HG03045 (cell line): ENCODE results near the gene CAPN8.

Source experiments
- ATAC-seq: cut with Tn5 transposase; IDR thresholded peaks from one replicate; pipeline ENCODE4 v1.9.1; 2021; ENCODE audit warnings: mild to moderate bottlenecking, moderate library complexity; ENCODE audit not compliant: unreplicated experiment

CAPN8 gene

DNA sequence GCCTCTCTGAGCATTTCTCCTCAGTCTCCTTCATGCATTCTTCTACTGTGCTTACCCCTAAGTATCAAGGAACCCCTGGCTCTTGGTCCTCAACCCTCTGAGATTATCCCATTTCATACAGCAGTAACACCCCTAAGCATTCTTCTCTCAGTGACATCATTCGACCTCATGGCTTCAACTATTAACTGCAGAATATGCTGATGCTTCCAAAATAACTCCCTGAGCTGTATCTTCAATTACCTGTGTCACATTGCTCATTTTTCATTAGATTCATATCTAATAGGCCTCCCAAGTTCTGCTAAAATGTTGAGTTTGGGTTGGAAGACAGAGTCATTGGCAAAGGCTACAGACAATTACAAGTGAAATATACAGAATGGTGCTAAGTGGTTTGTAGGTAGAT, 7.5 kb downstream of the CAPN8 start:
- no peak for ATAC-seq

DNA sequence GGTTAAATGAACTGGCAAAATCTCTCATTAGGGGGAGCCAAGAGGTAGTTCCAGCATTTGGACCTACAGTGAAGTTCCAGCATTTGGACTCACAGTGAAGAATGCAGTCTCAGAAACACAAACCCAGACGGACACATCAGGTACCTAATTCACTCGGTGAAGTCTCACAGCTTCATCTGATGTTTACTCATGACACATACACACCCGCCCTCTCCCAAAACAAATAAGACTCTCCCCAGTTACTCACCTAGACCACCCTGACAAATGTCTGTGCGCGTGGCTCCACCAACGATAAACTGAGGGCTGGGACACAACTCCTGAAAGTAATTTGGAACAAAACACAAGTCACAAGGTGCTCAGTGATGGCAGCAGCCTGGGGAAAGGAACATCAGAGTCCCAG, 11.4 kb downstream of the CAPN8 start:
- no peak for ATAC-seq

DNA sequence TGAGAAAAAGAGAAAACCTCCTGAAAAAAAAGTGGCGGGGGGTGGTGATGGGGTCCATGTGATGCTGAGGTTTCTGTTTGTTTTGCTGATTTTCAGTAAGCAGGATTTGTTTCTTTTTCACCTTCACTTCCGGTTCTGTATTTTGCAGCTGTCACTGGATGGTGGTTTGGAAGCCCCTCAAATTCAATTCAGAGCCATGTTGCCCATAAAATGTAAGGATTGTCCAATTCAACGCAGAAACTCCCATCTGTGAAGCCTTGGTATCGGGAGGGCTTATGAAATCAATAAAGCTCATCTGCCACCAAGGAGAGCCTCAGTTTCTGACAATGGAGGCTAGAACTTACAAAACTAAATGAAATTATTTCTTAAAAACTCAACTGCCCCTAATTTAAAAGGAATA, 12.1 kb downstream of the CAPN8 start:
- no peak for ATAC-seq

DNA sequence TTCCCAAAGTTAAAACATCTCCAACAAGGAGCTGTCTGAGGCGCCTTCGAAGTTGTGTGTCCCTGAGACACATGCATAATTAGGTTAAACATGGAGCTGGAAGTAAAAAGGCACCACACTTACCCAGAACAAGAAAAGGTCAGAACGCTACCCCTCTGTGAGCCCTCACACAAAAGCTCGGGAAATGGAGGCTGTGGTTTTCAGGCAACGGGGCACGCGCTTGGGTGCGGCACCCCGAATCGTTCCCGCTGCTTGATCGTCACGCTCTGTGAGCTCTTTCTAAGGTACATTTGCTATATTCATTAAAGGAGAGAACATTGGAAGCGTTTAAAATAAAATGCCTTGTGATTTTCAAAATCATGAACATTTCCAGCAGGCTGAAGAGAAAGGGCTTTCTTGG, 12.5 kb downstream of the CAPN8 start:
- no peak for ATAC-seq

DNA sequence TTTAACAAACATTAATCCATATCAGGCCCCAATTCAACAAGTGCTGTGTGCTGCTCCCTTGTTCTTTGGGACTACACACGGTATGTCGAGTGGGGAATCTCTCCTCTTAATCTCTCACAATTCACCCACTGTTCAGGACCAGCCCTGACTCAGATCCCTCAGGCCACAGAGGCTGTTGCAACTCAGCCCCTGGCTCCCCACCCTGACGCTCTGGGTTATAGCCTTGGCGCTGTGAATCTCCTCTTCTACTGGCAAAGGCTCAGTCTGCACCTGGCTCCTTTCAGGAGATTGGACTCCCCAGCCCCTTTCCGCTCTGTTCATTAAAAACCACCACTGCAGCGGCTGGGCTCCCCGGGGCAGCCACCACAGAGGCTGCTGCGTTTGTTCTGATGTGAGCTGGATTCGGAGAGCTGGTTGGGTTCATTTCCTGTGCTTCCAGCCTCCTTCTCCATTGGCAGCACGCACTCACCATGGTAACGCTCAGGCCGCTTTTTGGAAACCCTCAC, 13.0 kb downstream of the CAPN8 start:
- no peak for ATAC-seq

DNA sequence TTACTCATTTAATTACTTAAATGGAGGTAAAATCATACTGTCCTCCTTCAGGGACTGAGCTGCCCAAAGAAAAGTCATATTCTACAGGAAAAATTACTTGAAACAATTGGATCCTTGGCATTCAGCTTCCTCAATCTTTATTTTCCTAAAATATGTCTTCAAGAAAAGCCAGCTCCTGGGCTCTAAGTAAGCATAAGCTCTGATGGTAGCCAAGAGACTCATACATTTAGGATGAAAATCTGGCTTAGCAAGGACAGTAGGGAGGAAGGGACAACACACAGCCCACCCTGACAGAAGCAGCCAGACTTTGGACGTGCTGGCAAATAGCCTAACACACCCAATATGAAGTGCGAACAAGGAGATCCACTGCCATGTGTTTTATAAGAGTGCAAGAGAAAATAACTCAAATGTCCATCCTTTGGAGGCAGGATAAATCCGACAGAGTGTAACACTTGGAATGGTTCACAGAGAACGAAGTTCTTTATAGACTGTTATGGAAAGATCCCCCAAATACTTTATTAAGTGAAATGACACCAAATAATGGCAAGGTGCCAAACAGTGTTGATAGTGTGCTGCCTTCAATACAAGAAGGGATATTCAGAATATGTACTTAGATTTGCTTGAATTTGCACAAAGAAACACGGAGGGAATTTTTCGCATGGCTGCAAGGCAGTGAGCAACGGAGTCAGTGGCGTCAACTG, 14.1 kb downstream of the CAPN8 start:
- no peak for ATAC-seq

DNA sequence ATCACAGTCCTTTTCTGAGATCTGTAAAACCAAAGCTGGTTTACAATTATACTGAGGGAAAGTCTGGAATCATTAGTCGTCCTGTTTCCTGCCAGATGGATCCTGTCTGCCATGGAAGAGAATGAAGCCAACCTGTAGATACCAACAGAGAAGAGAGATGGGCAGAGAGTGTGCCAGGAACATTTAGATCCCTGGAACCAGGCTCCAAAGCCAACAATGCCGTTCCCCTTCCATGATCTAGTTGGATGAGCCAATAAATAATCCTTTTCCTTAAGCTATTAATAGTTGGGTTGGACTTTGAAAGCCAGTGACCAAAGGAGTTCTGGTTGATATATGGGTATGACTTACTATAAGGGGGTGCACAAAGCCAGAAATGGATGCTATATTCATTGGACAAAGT, 15.0 kb downstream of the CAPN8 start:
- ATAC-seq, result no peak

DNA sequence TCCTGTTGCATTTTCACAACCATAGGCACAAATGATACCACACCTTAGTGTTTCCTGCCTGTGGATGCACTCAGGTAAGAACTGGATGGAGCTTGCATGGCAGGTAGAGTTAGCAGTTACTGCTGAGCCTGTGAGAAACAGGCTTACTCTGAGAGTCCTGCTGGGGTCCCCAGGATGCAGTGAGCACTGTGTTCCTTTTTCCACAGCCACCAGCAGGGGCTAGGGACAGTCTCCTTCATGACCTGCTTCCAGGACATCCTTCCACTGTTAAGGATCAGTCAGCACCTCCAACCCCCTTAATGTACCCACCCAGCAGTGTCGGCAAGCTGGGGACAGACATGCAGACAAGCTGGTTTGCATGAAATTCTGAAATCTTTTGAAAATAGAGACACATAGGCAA, 16.3 kb downstream of the CAPN8 start:
- ATAC-seq, result no peak

DNA sequence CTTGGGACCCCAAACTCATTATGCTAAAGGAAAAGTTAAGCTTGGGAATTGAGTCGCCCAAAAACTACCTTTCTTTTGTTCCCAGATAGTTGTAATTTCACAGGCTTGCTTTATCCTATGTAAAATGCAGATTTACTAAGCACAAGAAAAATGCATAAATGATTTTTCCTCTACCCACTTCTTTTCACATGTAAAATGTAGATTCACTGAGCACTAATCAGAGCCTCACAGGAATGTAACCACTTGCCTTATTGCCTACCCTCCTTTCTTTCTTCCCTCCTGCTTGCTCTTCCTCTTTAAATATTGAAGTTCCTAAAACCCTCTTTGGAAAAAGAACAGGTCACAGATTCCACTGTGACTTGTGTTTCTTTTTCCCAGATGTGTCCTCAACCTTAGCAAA, 18.3 kb downstream of the CAPN8 start:
- ATAC-seq, result no peak

DNA sequence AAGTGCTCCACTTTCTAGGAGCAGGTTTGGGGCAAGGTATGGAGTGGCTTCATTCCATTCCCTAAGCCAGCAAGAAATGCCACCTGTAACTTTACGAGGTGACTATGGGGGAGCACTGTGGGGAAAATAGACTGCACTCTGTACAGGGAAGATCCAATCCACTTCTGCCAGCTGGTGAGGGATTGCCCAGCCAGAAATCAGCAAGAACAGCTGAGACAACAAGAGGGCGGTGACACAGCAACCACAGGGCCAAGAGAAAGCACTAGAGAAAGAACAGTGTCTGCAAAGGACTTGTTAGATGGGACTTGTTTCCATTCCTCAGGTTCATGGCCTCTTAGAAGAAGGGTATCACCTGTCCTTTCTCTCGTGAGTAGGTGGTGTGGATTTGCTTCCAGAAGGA, 19.6 kb downstream of the CAPN8 start:
- ATAC-seq, result no peak

DNA sequence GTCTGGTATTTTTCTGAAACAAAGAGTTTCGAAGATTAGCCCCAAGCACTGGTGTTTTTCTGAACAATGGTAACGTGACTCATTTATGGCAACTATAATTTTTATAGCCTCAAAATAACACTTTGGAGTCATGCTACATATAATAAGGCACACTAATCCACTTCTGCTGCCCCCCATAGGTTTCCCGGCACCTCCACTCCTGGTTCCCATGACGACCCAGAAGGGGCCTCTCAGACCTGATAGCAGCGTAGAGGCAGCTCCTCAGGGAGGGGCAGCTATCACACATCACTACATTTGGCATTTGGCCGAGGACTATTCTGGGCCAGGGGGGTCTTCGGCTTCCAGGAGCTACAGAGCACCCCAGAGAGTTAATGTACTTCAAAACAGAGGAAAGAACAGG, 23.3 kb downstream of the CAPN8 start:
- no peak for ATAC-seq

DNA sequence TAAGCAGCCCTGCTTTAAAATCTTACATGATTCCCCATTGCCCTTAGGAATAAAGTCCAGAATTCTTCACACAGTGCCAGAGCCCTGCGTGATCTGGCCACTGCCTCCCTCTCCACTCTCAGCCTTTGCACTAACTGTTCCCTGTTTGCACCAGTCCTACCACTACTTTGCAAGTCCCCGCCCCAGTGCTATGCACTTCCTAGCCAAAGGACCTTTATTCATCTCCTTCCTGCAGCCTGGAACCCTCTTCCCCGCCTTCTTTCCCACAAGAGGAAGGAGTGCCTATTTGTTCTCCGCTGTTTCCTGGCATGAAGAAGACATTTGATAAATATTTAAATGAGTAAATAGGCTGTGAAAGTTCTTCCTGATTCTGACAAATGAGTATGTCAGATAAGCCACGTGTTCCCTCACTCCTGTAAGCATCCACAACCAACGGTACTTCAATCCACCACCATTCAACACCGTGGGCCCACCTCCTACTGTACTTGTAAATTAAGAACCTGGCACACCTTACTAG, 23.9 kb downstream of the CAPN8 start:
- no peak for ATAC-seq

DNA sequence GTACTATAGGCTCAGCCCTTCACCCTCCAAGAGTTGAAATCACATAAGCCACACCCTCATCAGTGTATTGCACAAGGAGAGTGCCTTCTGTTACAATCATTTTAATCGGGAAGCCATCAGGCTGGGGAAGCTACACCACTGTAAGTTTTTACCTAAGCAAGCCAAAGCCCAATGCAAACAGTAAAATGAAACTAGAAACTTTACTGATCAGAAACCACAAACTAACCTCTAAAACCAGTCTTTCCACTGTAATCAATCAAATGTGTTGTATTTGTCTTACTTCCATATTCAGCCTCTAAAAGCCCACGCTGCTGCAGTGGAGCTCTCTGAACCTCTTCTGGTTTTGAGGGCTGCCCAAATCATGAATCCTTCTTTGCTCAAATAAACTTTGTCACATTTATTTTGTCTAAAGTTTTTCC, 26.2 kb downstream of the CAPN8 start:
- no peak for ATAC-seq

DNA sequence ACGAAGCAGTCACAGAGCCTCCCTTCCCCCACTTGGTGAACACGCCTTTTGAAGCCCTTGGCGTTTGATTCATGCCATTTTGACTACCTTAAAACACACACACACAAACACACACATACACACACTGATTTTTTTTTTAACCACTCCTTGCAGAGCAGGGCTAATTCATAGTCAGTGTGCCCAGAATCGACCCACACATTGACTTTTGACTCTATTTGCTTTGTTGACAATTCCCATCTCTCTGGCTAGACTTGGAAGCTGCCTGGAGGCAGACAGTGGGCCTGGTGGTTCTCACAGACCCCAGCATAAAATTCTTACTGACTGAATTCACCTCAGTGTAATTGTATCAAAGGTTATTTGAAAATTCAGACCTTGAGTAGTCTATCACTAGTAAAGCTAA, 30.3 kb downstream of the CAPN8 start:
- no peak for ATAC-seq

DNA sequence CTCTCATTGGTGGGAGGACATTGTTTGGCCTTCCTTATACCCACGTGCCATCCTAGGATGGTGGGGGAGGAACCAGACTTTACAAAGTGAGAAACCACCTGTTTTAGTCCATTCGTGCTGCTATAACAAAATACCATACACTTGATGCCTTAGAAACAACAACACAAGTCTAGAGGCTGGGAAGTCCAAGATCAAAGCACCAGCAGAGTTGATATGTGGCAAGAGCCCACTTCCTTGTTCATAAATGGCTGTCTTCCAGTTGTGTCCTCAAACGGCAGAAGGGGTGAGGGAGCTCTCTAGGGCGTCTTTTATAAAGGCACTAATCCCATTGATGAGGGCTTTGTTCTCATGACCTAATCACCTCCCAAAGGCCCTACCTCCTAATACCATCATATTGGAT, 31.1 kb downstream of the CAPN8 start:
- ATAC-seq, result no peak

DNA sequence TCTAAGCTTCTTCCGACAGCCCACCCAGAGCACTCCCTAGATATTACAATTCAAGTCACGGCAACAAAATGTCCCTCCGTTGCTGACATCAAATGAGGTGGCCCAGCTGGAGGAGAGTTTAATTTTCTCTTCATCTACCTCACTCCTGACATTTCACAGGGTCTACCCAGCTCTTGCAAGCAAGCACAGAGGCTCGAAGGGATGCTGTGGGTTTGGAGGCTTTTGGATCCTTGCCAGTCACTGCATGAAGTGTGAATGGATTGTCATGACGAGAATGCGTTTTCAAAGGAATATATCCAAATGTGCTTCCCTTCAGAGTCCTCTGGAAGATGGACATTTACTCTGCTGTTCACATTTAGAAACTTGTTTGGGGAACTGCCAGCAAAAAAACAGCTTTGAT, 33.5 kb downstream of the CAPN8 start:
- no peak for ATAC-seq

DNA sequence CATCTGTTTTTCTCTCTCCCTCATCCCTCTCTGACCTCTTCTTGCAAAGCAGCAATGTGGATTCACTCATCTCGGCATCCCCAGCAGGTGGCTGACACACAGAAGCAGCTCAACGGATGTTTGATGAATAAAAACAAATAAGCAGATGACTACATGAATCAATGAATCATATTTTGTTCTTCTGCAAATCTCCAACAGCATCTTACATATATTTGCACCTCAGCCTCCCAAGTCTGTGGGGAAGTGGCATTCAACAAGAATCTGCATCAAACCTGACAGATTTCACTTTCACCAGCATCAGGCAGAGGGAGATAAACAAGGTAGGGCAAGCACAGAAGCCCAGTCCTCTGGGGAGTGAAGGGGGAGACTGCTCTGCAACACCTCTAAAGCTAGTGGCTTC, 34.0 kb downstream of the CAPN8 start:
- no peak for ATAC-seq

DNA sequence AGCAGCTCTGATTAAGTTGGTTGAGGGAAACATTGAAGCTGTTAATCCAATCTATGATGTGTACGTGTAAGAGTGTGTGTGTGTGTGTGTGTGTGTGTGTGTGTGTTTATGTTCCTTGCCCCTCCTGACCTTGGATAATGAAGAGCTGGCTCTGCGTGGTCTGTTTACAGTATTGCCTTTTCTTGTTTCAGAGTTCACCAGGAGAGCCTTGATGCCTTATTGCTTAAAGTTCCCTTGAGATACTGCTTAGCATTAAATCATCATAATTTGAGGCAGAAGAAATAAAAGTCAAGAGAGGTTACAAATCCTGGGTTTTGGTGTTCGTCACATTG, 36.4 kb downstream of the CAPN8 start:
- ATAC-seq, result no peak

DNA sequence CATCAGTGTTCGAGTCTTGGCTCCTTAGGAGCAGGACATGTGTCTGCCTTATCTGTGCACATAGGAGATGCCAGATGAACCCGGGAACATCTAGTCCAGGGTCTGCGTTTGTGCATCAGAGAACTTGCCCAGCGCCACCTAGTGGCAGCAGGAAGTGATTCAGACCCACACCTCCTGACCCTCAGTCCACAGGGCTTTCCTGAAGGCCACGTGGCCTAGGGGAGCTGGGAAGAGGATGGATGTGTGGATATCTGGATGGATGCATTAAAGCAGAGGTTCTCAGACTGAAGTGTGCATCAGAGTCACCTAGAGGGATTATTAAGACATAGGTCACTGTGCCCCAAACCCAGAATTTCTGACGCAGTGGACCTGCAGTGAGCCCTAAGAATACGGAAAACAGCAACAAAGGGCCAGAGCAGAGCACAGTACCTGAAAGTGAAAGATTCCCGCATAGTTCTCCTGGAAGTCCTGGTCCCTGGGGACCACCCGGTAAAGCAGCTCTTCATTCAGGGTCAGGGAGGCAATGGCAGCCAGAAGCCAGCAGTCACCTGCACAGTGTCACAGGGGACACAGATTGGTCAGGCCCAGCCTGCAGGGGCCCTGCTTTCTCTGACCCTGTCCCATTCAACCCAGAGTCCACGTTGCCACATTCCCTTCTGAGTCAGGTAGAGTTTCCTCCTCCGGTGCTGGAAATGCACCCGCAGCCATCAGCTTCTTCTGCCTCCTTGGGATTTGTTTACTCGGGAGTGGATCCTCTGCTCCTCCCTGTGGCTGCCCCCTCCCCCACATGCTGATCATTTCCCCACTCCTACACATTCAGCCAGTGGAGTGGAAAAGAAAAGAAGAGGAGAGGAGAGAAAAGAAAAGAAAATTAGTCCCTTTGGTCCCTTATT, 37.0 kb downstream of the CAPN8 start:
- no peak for ATAC-seq

DNA sequence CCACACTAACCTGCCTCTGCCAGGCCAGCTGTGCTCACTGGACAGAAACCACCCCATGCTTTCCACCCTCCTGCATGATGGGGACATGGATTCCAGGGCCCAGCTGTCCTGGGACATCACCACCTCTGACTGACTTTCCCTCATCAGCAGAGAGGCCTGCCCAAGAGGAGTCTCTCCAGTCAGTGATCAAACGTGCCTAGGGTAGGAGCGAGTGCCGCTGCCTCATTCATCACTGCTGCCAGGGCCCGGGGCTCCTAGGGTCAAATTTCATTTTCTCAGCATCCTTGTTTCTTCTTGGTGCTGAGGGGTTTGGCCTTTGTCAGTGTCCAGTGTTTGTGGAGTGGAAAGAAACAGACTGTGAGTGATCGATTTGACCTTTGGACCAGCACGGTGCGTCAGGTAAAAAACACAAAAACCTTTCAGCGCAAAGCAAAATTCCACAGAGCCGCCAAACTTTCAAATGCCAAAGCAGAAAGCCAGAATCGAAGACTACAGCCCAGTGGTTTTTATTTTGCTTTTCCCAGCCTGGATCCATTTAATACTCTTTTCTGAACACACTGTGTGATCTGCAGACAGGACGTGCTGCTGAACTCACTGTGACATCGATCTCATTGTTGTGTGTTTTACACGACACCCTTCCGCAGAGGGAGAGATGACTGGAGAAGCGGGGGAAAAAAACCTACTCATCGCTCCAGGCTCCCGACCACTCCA, 43.2 kb downstream of the CAPN8 start:
- ATAC-seq, result no peak

DNA sequence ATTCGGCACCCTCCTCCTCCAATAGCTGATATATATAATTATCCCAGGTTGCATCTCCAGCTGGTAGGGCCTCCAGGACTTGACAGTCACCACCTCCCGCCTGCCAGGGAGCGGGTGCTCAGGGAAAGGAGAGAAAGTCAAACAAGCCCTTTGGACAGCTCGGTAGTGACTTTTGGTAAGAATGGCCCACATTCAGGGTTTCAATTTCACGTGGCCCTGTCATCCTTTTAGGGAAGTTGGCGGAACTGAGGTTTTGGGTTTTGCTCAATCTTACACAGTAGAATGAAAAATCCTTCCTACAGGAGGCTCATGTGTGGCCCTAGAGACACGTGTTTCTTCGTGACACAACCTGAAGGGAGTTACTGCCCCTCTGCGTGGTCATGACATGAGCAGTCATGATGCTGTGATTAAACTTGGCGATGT, 44.2 kb downstream of the CAPN8 start:
- peak; percentile 78 for ATAC-seq
